ENCODE data around the gene FMN2. TPM values are rescaled to one million over a fixed set of nuclear protein-coding genes. Genes with fewer than 3 reads are reported as not detected.

FMN2 gene
- total RNA-seq, 1 donor from 2014 or later = 1.1 TPM

- H3K4me3 ChIP-seq = no peak overlapping the region
- no peaks in the 10 kb centered on the region for H3K36me3 ChIP-seq
- no peaks in the 10 kb centered on the region for H3K9me3 ChIP-seq
- ATAC-seq = no peak
- TF ChIP-seq, protein P1, sequence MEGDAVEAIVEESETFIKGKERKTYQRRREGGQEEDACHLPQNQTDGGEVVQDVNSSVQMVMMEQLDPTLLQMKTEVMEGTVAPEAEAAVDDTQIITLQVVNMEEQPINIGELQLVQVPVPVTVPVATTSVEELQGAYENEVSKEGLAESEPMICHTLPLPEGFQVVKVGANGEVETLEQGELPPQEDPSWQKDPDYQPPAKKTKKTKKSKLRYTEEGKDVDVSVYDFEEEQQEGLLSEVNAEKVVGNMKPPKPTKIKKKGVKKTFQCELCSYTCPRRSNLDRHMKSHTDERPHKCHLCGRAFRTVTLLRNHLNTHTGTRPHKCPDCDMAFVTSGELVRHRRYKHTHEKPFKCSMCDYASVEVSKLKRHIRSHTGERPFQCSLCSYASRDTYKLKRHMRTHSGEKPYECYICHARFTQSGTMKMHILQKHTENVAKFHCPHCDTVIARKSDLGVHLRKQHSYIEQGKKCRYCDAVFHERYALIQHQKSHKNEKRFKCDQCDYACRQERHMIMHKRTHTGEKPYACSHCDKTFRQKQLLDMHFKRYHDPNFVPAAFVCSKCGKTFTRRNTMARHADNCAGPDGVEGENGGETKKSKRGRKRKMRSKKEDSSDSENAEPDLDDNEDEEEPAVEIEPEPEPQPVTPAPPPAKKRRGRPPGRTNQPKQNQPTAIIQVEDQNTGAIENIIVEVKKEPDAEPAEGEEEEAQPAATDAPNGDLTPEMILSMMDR (IDR thresholded peaks at IDR 0.05) = no peak
- DNase-seq = no peak
- no peak overlapping the region for H3K27ac ChIP-seq
- peaks cover 14% of the 10 kb centered on the region for H3K27me3 ChIP-seq (ENCODE audit: low read depth)
- intact Hi-C loops (cut with DNase I) = no loop called here
- H3K4me1 ChIP-seq = peaks cover under 1% of the 10 kb centered on the region
Observed at GRCh38 chr1:240098534-240098933, 6.9 kb downstream of the FMN2 start.

- ATAC-seq (no peak), DNase-seq (no peak)
- Histone ChIP-seq H3K27me3 (ENCODE audit: low read depth) (peaks cover 6% of the 10 kb centered on the region), H3K4me1 (no peaks in the 10 kb centered on the region), H3K27ac (no peak overlapping the region), H3K9me3 (no peaks in the 10 kb centered on the region), H3K36me3 (no peaks in the 10 kb centered on the region), H3K4me3 (no peak overlapping the region)
- intact Hi-C loops (cut with DNase I) = no loop called here
- TF ChIP-seq, protein P1 (IDR thresholded peaks at IDR 0.05) = no peak
Observed at GRCh38 chr1:240099329-240099728, 7.6 kb downstream of the FMN2 start.

- Histone ChIP-seq H3K4me1 (no peaks in the 10 kb centered on the region), H3K27me3 (ENCODE audit: low read depth) (peaks cover 2% of the 10 kb centered on the region), H3K27ac (no peak overlapping the region), H3K9me3 (no peaks in the 10 kb centered on the region), H3K4me3 (no peak overlapping the region), H3K36me3 (no peaks in the 10 kb centered on the region)
- intact Hi-C loops (cut with DNase I) = no loop called here
- DNase-seq (no peak), ATAC-seq (no peak)
- TF ChIP-seq, protein P1 (IDR thresholded peaks at IDR 0.05) = no peak
Observed at GRCh38 chr1:240099748-240100147, 8.1 kb downstream of the FMN2 start.

- Histone ChIP-seq H3K27me3 (ENCODE audit: low read depth) (no peaks in the 10 kb centered on the region), H3K4me3 (no peak overlapping the region), H3K9me3 (no peaks in the 10 kb centered on the region), H3K27ac (no peak overlapping the region), H3K36me3 (no peaks in the 10 kb centered on the region), H3K4me1 (no peaks in the 10 kb centered on the region)
- intact Hi-C loops (cut with DNase I) = no loop called here
- no peak for ATAC-seq
- DNase-seq = no peak
- TF ChIP-seq, protein P1 (IDR thresholded peaks at IDR 0.05) = no peak
Observed at GRCh38 chr1:240100371-240100934, 8.8 kb downstream of the FMN2 start.

GRCh38 chr1:240101306-240101705, 9.6 kb downstream of the FMN2 start:
- no peaks in the 10 kb centered on the region for H3K9me3 ChIP-seq
- no peak overlapping the region for H3K4me3 ChIP-seq
- no peaks in the 10 kb centered on the region for H3K27me3 ChIP-seq (ENCODE audit: low read depth)
- H3K27ac ChIP-seq = no peak overlapping the region
- no peak for ATAC-seq
- intact Hi-C loops (cut with DNase I) = no loop called here
- TF ChIP-seq, protein P1 (IDR thresholded peaks at IDR 0.05) = no peak
- H3K4me1 ChIP-seq = no peaks in the 10 kb centered on the region
- H3K36me3 ChIP-seq = no peaks in the 10 kb centered on the region
- DNase-seq = no peak

Measured in lower lobe of right lung (tissue), 2 donors.